Stimulated activated CD8-positive, alpha-beta memory T cell treated with anti-CD3 and anti-CD28 coated beads, Interleukin-2, amount 100 ng/mL, for 1 hour (primary cell): ENCODE data around the gene ZNF414.
A peak's percentile ranks its signal among the peaks of the same experiment; 100 is the strongest.
"Not testable (repeated sequence)": the region's sequence is repeated elsewhere in the genome, so short reads cannot be mapped to it uniquely, and the experiment has no call there.

Source experiments
- DNase-seq, 2 donors: peaks; one replicate each; pipeline ENCODE4 v3.0.0-alpha.2; 2020; ENCODE audit warnings: low read depth in 2 of 2

ZNF414 gene

GRCh38 chr19:8513687-8514504 is at the start of gene ZNF414:
TSS of gene ZNF414 (minus strand) at chr19:8514167. CDS start at chr19:8514046, 121 bp downstream.
- peak; percentile 96 for DNase-seq

DNA sequence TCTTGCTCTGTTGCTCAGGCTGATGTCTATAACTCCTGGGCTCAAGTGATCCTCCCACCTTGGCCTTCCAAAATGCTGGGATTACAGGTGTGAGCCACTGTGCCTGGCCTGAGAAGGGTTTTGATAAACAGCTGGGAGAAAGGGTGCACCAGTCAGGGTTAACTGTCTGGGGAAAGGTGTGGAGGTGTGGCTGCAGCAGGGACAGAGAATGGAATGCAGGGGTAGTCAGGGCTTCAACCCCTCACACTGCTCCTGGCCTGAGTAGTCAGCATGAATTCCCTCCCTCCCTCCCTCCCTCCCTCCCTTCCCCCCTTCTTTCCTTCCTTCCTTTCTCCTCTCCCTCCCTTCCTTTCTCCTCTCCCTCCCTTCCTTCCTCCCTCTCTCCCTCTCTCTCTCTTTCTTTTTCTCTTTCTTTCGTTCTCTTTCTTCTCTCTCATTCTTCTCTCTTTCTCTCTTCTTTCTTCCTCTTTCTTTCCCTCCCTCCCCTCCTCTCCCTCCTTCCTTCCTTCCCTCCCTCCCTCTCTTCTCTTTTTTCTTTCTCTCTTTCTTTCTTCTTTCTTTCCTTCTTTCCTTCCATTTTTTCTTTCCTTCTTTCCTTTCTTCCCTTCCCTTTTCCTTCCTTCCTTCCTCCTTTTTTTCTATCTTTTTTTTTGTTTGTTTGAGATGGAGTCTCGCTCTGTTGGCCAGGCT is 47.3 kb upstream of the ZNF414 start:
- DNase-seq = no peak

DNA sequence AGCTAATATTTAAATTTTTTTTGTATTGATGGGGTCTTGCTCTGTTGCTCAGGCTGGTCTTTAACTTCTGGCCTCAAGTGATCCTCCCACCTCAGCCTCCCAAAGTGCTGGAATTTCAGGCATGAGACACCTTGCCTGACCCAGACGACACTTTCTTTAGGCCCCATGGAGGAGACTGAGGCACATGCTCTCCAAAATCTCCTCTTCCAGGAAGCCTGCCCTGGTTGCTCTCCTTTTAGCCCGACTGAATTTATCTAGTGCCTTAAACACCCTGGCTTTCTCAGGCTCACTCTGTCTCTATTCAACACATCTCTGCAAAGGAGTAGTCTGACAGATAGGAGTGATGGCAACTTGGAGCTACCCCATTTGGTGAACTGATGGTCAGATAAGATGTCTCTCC is 44.4 kb upstream of the ZNF414 start:
- no peak for DNase-seq

GRCh38 chr19:8557642-8558238 is 43.8 kb upstream of the ZNF414 start:
- DNase-seq = no peak

DNA sequence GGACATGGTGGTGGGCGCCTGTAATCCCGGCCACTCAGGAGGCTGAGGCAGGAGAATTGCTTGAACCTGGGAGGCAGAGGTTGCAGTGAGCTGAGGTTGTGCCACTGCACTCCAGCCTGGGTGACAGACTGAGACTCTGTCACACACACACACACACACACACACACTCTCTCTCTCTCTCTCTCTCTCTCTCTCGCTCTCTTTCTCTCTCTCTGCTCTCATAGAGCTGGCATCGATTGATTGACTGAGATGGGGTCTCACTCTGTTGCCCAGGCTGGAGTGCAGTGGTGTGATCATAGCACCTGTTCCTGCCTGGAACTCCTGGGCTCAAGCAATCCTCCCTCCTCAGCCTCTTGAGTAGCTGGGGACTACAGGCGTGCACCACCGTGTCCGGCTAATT is 39.8 kb upstream of the ZNF414 start:
- DNase-seq = not testable (repeated sequence)

GRCh38 chr19:8552810-8553209 is 38.8 kb upstream of the ZNF414 start:
- no peak for DNase-seq

DNA sequence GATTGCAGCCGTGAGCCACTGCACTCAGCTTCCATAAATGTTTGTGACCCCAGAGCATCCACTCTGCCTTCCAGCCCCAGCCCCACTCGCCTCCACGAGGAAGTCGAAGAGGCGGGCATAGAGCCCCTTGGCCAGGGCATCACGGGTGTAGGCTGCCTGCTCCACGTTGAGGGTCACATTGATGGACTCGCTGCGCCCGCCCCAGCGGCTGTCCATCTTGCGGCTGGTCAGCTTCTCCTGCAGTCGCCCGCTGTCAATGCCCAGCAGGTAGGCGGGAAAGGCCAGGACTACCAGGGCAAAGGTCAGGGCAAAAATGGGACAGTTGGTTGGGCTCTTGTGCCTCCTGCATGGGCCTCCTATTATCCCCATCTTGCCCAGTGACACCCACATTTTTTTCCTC is 36.1 kb upstream of the ZNF414 start:
- DNase-seq = no peak

DNA sequence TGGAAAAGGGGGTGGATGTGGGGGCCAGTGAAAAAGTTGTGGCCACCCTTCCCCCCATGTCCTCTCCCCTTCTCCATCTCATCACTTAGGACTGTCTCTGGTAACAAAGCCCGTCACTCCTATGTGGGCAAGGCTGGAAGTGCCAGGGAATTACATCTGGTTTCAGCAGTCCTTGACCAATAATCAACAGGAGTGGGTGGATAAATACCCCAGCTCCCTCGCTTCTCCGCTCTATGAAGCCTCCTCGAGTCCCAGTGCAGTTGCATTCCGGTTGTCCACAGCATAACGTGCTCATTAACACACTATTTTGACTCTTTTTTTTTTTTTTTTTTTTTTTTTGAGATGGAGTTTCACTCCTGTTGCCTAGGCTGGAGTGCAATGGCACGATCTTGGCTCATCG is 31.8 kb upstream of the ZNF414 start:
- DNase-seq = no peak

DNA sequence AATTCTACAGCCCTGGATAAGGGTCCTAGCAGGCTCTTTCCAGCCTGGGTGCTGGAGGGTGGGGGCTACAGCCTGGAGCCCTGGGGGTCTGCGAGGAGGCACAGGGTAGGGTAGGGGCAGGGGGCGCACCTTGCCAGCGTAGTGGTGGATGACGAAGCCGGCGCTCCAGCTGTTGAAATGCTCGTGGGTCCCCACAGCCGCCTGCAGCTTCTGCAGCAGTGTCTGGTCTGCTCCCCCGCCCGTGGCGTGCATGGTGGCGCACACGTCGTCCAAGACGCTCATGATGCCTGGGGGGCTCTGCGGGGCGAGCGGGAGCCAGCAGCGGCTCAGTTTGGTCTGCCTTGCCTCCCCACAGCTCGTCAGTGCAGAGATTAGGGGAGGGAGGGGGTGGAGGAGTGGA is 30.2 kb upstream of the ZNF414 start:
- DNase-seq = no peak

GRCh38 chr19:8539621-8540149 is 25.7 kb upstream of the ZNF414 start:
- DNase-seq = no peak

DNA sequence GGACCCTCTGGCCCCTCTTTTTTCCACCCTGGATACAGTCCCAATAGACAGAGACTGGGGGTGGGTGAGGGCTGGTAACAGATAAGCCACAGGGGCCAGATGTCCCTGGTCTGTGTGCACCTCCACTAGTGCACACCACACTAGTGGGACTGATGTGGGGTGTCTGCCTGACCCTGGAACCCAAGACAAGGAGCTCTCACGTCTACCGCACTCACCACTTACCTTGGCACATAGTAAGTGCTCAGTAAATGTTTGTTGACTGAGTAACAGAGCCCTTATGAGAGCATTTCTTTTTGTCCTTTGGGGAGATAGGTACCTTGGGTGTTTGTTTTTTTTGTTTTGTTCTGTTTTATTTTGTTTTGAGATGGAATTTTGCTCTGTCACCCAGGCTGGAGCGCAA is 23.1 kb upstream of the ZNF414 start:
- no peak for DNase-seq

GRCh38 chr19:8536282-8536681 is 22.3 kb upstream of the ZNF414 start:
- DNase-seq = no peak

DNA sequence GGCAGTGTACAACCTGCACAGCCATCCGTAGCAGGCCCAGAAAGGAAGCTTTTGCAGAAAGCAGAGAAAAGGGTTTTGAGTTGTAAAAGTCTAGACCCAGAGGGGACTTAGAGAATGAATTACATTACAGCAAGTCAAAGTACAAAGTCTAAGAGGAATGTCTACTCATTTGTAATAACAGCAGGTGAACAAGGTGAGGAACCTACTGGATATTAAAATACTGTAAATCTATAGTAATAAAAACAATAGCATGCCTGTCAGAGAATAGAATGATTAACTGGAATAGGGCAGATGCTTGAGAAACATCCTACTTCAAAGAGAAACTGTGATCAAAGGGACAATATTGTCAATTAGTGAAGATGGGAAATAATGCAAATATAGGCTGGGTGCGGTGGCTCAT is 18.3 kb upstream of the ZNF414 start:
- no peak for DNase-seq

GRCh38 chr19:8531470-8531869 is 17.5 kb upstream of the ZNF414 start:
- DNase-seq = no peak

DNA sequence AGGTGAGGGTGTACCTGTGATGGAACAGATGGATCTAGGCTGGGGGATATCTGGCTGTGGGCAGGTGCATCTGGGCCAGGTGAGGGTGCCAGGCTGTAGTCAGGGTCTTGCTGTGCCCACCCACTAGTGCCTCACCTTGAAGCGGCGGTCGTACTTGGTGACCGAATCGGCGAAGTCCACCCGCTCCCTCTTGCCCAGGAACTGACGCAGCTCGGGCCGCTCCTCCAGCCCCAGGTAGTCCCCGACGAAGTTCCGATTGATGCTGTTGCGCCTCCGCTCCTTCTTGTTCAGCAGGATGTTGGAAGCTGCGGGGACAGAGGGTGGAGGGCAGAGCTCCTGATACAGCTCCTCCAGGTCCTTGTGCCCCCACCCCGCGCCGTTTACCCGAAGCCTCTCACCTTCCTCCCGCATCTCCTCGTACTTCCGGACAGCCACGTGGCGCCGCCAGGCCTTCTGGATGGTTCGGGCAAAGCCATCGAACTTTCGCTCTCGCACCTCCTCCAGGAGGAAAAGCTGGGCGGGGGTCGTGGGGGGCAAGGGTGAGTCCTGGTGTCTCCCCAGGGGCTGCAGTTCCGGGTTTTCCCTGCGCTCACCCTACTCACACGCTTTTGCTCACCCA is 16.2 kb upstream of the ZNF414 start:
- no peak for DNase-seq

DNA sequence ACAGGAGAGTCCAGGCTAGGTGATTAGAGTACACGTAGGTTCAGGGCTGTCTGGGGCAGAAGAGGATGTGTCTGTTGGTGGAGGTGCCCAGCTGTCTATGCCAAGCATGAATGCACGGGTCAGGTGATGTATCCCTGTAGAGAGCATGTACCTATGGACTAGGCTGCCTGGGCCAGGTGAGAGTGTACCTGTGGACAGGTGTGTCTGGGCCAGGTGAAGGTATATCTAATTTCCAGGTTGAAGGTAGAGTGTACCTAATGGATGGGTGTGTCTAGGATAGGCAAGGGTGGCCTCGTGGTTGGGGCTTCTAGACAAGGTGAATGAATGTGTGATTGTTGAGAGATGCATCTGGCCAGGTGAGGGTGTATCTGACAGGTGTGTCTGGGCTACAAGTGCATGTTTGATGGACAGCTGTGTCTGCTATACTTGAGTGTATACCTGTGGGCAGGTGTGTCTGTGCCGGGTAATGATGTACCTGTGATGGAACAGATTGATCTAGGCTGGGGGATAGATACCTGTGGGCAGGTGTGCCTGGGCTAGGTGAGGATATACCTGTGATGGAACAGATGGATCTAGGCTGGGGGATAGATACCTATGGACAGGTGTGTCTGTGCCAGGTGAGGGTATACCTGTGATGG is 15.5 kb upstream of the ZNF414 start:
- no peak for DNase-seq

DNA sequence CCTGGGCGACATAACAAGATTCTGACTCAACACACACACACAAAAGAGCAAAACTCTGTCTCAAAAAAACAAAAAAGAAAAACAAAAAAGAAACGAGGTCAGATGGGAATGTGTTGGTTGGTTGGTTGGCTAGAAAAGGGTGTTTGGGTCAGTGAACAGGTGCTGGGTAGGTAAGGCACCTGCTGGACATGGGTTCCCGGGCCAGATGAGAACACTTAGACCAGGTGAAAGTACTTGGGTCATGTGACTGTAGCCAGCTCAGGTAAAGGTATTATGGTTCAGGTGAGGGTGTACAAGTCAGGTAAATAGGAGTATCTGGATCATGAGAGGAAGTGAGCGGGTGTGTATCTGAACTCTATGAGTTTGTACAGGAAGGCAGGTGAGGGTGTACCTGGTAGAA is 14.5 kb upstream of the ZNF414 start:
- no peak for DNase-seq

DNA sequence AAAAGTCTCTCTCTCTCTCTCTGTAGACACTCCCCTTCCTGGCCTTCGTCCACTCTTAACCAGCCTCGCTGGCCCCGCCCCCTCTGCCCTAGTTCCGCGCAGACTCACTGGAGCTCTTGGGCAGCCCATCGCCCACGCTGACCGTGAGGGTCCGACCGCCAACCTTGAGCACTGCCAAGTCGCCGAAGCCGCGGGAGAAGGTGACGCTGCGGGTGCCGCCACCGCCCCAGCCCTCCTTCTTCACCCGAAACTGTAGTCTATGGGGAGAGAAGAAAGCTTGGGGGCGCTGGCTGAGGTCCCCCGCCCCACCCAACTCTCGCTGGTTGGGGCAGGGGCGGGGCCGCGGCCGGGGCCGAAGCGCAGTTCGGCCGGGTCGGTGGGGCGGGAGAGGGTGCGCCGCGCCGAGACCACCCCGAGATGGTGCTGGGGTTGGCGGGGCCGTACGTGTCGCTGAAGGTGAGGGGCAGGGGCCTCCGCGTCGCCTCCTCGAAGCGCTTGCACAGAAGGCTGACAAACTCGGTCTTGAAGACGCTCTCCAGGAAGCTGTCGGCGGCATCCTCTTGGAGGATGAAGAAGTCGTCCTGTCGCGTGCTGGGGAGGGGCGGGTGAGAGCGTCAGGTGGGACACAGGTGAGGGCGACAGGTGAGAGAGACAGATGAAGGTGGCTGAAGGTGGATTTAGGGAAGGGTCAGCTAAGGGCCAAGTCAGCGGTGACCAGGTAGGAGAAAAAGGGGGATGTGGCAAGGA is 12.6 kb upstream of the ZNF414 start:
- DNase-seq = no peak

- no peak for DNase-seq
Observed at GRCh38 chr19:8525401-8525684, 11.4 kb upstream of the ZNF414 start.

GRCh38 chr19:8519388-8519787 is 5.4 kb upstream of the ZNF414 start:
- no peak for DNase-seq

DNA sequence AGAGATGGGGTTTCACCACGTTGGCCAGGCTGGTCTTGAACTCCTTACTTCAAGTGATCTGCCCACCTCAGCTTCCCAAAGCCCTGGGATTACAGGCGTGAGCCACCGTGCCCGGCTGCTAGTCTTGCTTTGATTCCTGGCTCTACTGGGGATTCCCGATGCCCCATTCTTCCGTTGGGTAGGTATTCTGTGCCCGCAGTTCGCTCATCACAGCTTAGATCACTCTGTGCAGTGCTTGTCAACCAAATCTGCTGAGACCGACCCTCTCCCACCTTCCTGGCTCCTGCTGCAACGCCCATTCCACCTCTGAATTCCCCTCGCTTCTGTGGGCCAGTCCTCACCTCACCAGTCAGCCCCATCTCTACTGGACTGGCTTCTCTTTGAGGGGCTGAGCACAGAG is 4.6 kb upstream of the ZNF414 start:
- DNase-seq = no peak
